CD14-positive monocyte (primary cell): Measurements from ENCODE around the gene PTGFRN. TPM values are rescaled to one million over a fixed set of nuclear protein-coding genes. Genes with fewer than 3 reads are reported as not detected.

Source experiments
- DNase-seq, 3 donors: peaks; one replicate each; pipeline ENCODE4 v3.0.0-alpha.2; 2011 to 2022
- H2AFZ ChIP-seq: 2 replicates; pipeline ENCODE4 v1.6.0; 2012; ENCODE audit warnings: mild to moderate bottlenecking, low read depth, low read length, inconsistent platforms; ENCODE audit not compliant: insufficient read depth, poor library complexity, severe bottlenecking
- H3K27ac ChIP-seq, 2 donors: 1 replicate in 1 of 2; 2 replicates in 1 of 2; pipeline ENCODE4 v1.5.1; 2012 to 2013; ENCODE audit warnings: low read length in 2 of 2, control low read depth in 1 of 2, inconsistent platforms in 1 of 2, low read depth in 1 of 2, mild to moderate bottlenecking in 1 of 2
- H3K27me3 ChIP-seq, 2 donors: one replicate each; pipeline versions ENCODE4 v1.6.0 to v1.6.1; 2011 to 2013; ENCODE audit warnings: low read length in 2 of 2; ENCODE audit not compliant: control insufficient read depth in 2 of 2, insufficient read depth in 2 of 2
- H3K36me3 ChIP-seq, 2 donors: replicated peaks in 1 of 2; 1 replicate in 1 of 2; 2 replicates in 1 of 2; pipeline versions ENCODE4 v1.5.1 to v1.6.1; 2012 to 2013; ENCODE audit warnings: low read length in 2 of 2, control low read depth in 1 of 2, inconsistent platforms in 1 of 2, mild to moderate bottlenecking in 1 of 2; ENCODE audit not compliant: insufficient read depth in 2 of 2, control insufficient read depth in 1 of 2
- H3K4me1 ChIP-seq, 2 donors: 1 replicate in 1 of 2; 2 replicates in 1 of 2; pipeline versions ENCODE4 v1.5.1 to v1.6.1; 2012 to 2013; ENCODE audit warnings: low read length in 2 of 2, control low read depth in 1 of 2, inconsistent platforms in 1 of 2, mild to moderate bottlenecking in 1 of 2, moderate library complexity in 1 of 2; ENCODE audit not compliant: insufficient read depth in 2 of 2, control insufficient read depth in 1 of 2
- H3K4me2 ChIP-seq: replicated peaks from 2 replicates; pipeline ENCODE3; 2012; ENCODE audit warnings: low read length, moderate library complexity, mild to moderate bottlenecking; ENCODE audit not compliant: poor library complexity, severe bottlenecking; ENCODE audit errors: extremely low read depth
- H3K4me3 ChIP-seq, 3 experiments: fragments of 200-600 bp in 1 of 3; sonication (generic) in 1 of 3; replicated peaks in 1 of 3; 1 replicate in 2 of 3; 2 replicates in 1 of 3; pipeline ENCODE4 v1.5.1; 2011 to 2013; ENCODE audit warnings: low read length in 3 of 3, mild to moderate bottlenecking in 3 of 3, control low read depth in 2 of 3, low read depth in 2 of 3, inconsistent platforms in 1 of 3, moderate library complexity in 1 of 3
- H3K79me2 ChIP-seq: 2 replicates; pipeline ENCODE4 v1.6.0; 2012; ENCODE audit warnings: mild to moderate bottlenecking, control low read depth, inconsistent platforms, low read length, moderate library complexity; ENCODE audit not compliant: insufficient read depth
- H3K9ac ChIP-seq: 2 replicates; pipeline ENCODE4 v1.6.0; 2017; ENCODE audit warnings: low read length, mild to moderate bottlenecking; ENCODE audit not compliant: insufficient read depth, poor library complexity, severe bottlenecking
- H3K9me3 ChIP-seq, 2 donors: replicated peaks in 1 of 2; 1 replicate in 1 of 2; 2 replicates in 1 of 2; pipeline versions ENCODE4 v1.5.1 to v1.6.1; 2012 to 2013; ENCODE audit warnings: low read length in 2 of 2, control low read depth in 1 of 2; ENCODE audit not compliant: control insufficient read depth in 1 of 2, insufficient read depth in 1 of 2
- H4K20me1 ChIP-seq: 2 replicates; pipeline ENCODE4 v1.6.0; 2012; ENCODE audit warnings: mild to moderate bottlenecking, low read length, control low read depth, moderate library complexity; ENCODE audit not compliant: insufficient read depth
- H3K27ac Mint-ChIP-seq, 7 donors: one replicate each; pipeline ENCODE4 v1.8.0; 2020; ENCODE audit warnings: mild to moderate bottlenecking in 7 of 7, mixed read lengths in 7 of 7, moderate library complexity in 6 of 7, inconsistent platforms in 2 of 7
- H3K27me3 Mint-ChIP-seq, 3 donors: one replicate each; pipeline ENCODE4 v1.8.0; 2021 to 2022; ENCODE audit warnings: low read depth in 3 of 3, mild to moderate bottlenecking in 3 of 3, mixed read lengths in 3 of 3, moderate library complexity in 3 of 3, inconsistent platforms in 1 of 3
- H3K36me3 Mint-ChIP-seq, 2 donors: one replicate each; pipeline ENCODE4 v1.8.0; 2020; ENCODE audit warnings: mixed read lengths in 2 of 2, inconsistent platforms in 1 of 2, mild to moderate bottlenecking in 1 of 2
- H3K4me1 Mint-ChIP-seq: one replicate; pipeline ENCODE4 v1.8.0; 2020; ENCODE audit warnings: mild to moderate bottlenecking, mixed read lengths
- H3K4me3 Mint-ChIP-seq, 2 donors: one replicate each; pipeline ENCODE4 v1.8.0; 2020; ENCODE audit warnings: mild to moderate bottlenecking in 2 of 2, mixed read lengths in 2 of 2, moderate library complexity in 1 of 2
- H3K9me3 Mint-ChIP-seq, 7 donors: one replicate each; pipeline ENCODE4 v1.8.0; 2020 to 2022; ENCODE audit warnings: mixed read lengths in 7 of 7, mild to moderate bottlenecking in 6 of 7, moderate library complexity in 6 of 7, inconsistent platforms in 2 of 7
- CTCF ChIP-seq: fragments of 200-600 bp; IDR thresholded peaks from one replicate; pipeline ENCODE4 v1.8.0; 2022; ENCODE audit warnings: antibody characterized with exemption, mild to moderate bottlenecking
- WGBS: methylation state at CpG from one replicate; pipeline ENCODE4 v1.1.5; 2013; ENCODE audit warnings: missing lambda C conversion rate; ENCODE audit not compliant: insufficient coverage; 5-methylcytosine and 5-hydroxymethylcytosine counted together
- intact Hi-C, 2 donors: fragments of 100-400 bp; cut with micrococcal nuclease; formaldehyde crosslinking; loops; one replicate each; pipeline versions ENCODE4 v1.15.0 to v1.15.1; 2023
- polyA plus RNA-seq, 3 donors: library from polyadenylated mRNA; depleted of rRNA in 1 of 3; unstranded in 2 of 3; stranded (reverse) in 1 of 3; fragments of 300-500 nt in 2 of 3; fragments of >200 nt in 1 of 3; fragmentation: Illumina TruSeq in 2 of 3; gene quantifications; 1 replicate in 2 of 3; 2 replicates in 1 of 3; pipeline ENCODE4 v1.2.3, GENCODE V29; 2012 to 2021

The PTGFRN gene
- polyA plus RNA-seq, 3 donors, result 1.5 to 2.9 (median 1.6) TPM

DNA sequence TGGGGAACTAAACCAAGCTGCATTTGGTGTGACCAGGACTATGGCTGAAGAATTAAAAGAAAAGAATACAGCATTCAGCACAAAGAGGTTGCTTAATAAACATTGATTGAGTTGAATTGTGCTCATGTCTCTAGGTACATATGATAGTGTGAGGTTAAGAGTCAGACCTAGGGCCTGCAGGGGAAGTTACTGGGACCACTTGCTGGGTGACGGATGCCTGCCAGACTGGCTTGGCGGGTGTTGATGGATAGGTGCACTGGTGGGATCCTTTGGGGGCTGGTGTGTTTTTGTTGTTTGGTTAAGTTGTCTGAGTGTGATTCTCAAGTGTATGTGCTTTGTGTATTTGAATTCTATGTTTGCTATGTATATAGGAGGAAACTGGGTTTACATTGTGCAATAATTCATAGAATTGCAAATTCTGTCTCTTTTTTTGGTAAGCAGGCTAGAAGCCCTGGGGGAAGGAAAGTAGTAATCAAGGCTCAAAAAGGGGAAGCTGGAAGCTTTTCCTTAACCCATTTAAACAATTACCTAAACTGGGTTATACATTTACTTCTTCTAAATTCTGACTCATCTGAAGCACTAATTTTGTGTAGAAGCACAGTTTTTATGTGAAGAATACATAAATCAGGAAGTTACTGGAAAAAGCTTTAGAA lies 93.6 kb downstream of the PTGFRN start:
- no peaks in the 10 kb centered on the region for H3K9me3 ChIP-seq
- Mint-ChIP-seq H3K4me1 (peaks cover 87% of the 10 kb centered on the region), H3K4me3 (peak overlapping the region; percentile 67 to 90), H3K36me3 (peaks cover 4 to 8% of the 10 kb centered on the region in 2 donors), H3K27ac (peak overlapping the region; percentile 97 to 99 (median 99)), H3K27me3 (peaks cover 0 to 6% (median 2%) of the 10 kb centered on the region in 3 donors), H3K9me3 (peaks cover 0 to 2% (median 0%) of the 10 kb centered on the region in 7 donors)
- peaks cover 84 to 94% of the 10 kb centered on the region in 2 donors for H3K4me1 ChIP-seq
- TF ChIP-seq CTCF, result no peak
- intact Hi-C loops, result loop anchor here in 1 of 2 donors (1.0 to 10.0 kb wide), 3 partner anchors 13 to 429 kb away; partner anchors contain the start of gene CD58
- no peaks in the 10 kb centered on the region for H3K27me3 ChIP-seq
- H4K20me1 ChIP-seq, result no peaks in the 10 kb centered on the region
- H2AFZ ChIP-seq, result no peak overlapping the region
- H3K79me2 ChIP-seq, result peaks cover 34% of the 10 kb centered on the region
- H3K9ac ChIP-seq, result peak overlapping the region; percentile 23
- peak overlapping the region; percentile 78 for H3K4me2 ChIP-seq
- 8% methylated on average over 2 of the region's 2 CpGs for WGBS
- peak overlapping the region in 2 of 3 experiments; percentile 4 to 75 for H3K4me3 ChIP-seq
- DNase-seq, result peak; percentile 87 to 98 (median 92)
- no peaks in the 10 kb centered on the region for H3K36me3 ChIP-seq
- peak overlapping the region; percentile 87 to 92 for H3K27ac ChIP-seq

DNA sequence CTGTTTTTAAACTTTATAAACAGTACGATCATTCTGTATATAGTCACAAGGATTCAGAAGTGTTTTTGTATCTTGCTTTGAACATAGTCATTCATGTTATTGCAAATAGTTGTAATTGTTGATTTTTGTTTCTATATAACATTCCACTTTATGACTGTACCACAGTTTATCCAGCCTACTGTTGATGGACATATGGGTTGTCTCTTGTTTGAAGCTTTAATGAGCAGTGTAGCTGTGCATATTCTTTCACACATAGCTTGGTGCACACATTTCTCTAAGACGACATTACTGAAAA lies 98.0 kb downstream of the PTGFRN start:
- Mint-ChIP-seq H3K4me3 (no peak overlapping the region), H3K36me3 (peaks cover 28 to 35% of the 10 kb centered on the region in 2 donors), H3K27ac (peak overlapping the region; percentile 90 to 95 (median 92)), H3K9me3 (peaks cover 0 to 3% (median 2%) of the 10 kb centered on the region in 7 donors), H3K27me3 (peaks cover 0 to 1% (median 0%) of the 10 kb centered on the region in 3 donors), H3K4me1 (peaks cover 73% of the 10 kb centered on the region)
- no peak for DNase-seq
- Histone ChIP-seq H3K27me3 (no peaks in the 10 kb centered on the region), H3K9me3 (no peaks in the 10 kb centered on the region), H3K4me3 (peak overlapping the region in 1 of 3 experiments; percentile 29), H2AFZ (no peak overlapping the region), H3K4me2 (peak overlapping the region; percentile 51), H3K27ac (peak overlapping the region; percentile 68 to 80), H3K36me3 (peaks cover 8 to 24% of the 10 kb centered on the region in 2 donors), H3K4me1 (peaks cover 76 to 84% of the 10 kb centered on the region in 2 donors), H4K20me1 (no peaks in the 10 kb centered on the region), H3K9ac (no peak overlapping the region), H3K79me2 (peaks cover 28% of the 10 kb centered on the region)
- intact Hi-C loops, result loop anchor here in 1 of 2 donors (10.0 kb wide), 1 partner anchor 433 kb away; the partner anchor contains the start of gene CD58
- WGBS, result no CpG with 5 or more reads among the region's 2 CpGs
- no peak for TF ChIP-seq CTCF
